HFFc6 (cell line): ENCODE results near the gene CCN5. TPM values are rescaled to one million over a fixed set of nuclear protein-coding genes. Genes with fewer than 3 reads are reported as not detected.

ENCODE experiments used
- DNase-seq: peaks from one replicate; pipeline ENCODE4 v3.0.0-alpha.2; 2018
- H3K27ac Mint-ChIP-seq: 2 replicates; pipeline ENCODE4 v1.8.0; 2020; ENCODE audit warnings: mild to moderate bottlenecking, mixed read lengths
- H3K27me3 Mint-ChIP-seq: 2 replicates; pipeline ENCODE4 v1.8.0; 2021; ENCODE audit warnings: mild to moderate bottlenecking, moderate library complexity, mixed read lengths; ENCODE audit not compliant: insufficient read depth
- H3K36me3 Mint-ChIP-seq: 2 replicates; pipeline ENCODE4 v1.8.0; 2021; ENCODE audit warnings: low read depth, mixed read lengths
- H3K4me1 Mint-ChIP-seq: 2 replicates; pipeline ENCODE4 v1.8.0; 2020; ENCODE audit warnings: low read depth, mixed read lengths
- H3K4me3 Mint-ChIP-seq: 2 replicates; pipeline ENCODE4 v1.8.0; 2020; ENCODE audit warnings: mild to moderate bottlenecking, moderate library complexity, mixed read lengths
- H3K9me3 Mint-ChIP-seq: 2 replicates; pipeline ENCODE4 v1.8.0; 2020; ENCODE audit warnings: mild to moderate bottlenecking, mixed read lengths
- total RNA-seq, 6 experiments: library from RNA; stranded (reverse); fragmentation: NEBNext Ultra II Directional; extraction: Animal tissue kit (Norgen Biotek cat#: 25700); gene quantifications; 2 replicates in 1 of 6; 3 replicates in 5 of 6; pipeline ENCODE4 v1.2.3, GENCODE V29; 2021
- TF ChIP-seq, protein P1 (sequence below): fragments of 200-600 bp; sonication (generic); IDR thresholded peaks from 2 replicates; pipeline ENCODE4 v1.5.0; 2021; ENCODE audit warnings: antibody characterized with exemption, mild to moderate bottlenecking

CCN5 gene
- total RNA-seq, 6 experiments from 2014 or later = 0.14 TPM; not detected in 5

GRCh38 chr20:44724423-44725091 is 9.4 kb downstream of the CCN5 start:
- TF ChIP-seq, protein P1, sequence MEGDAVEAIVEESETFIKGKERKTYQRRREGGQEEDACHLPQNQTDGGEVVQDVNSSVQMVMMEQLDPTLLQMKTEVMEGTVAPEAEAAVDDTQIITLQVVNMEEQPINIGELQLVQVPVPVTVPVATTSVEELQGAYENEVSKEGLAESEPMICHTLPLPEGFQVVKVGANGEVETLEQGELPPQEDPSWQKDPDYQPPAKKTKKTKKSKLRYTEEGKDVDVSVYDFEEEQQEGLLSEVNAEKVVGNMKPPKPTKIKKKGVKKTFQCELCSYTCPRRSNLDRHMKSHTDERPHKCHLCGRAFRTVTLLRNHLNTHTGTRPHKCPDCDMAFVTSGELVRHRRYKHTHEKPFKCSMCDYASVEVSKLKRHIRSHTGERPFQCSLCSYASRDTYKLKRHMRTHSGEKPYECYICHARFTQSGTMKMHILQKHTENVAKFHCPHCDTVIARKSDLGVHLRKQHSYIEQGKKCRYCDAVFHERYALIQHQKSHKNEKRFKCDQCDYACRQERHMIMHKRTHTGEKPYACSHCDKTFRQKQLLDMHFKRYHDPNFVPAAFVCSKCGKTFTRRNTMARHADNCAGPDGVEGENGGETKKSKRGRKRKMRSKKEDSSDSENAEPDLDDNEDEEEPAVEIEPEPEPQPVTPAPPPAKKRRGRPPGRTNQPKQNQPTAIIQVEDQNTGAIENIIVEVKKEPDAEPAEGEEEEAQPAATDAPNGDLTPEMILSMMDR = no peak
- H3K36me3 Mint-ChIP-seq = no peaks in the 10 kb centered on the region
- no peak for DNase-seq
- peaks cover 45% of the 10 kb centered on the region for H3K4me1 Mint-ChIP-seq
- no peak overlapping the region for H3K27ac Mint-ChIP-seq
- no peaks in the 10 kb centered on the region for H3K9me3 Mint-ChIP-seq
- no peak overlapping the region for H3K4me3 Mint-ChIP-seq
- no peaks in the 10 kb centered on the region for H3K27me3 Mint-ChIP-seq

DNA sequence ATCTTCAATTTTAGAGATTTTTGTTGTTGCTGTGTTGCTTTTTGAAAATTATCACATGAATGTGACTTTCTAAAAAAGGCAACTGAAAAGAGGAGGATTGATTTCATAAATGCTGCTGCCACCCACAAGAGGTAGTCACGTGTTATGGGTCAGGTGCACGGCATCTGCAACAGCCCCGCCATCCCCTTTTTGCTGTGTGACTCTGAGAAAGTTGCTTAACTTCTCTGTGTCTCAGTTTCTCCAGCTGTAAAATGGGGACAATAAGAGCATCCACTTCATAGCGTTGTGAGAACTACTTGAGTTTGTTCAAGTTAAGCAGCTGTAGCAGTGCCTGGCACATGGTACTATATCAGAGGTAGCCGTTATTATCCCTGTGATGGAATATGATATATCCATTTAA is 10.7 kb downstream of the CCN5 start:
- TF ChIP-seq, protein P1 = no peak
- Mint-ChIP-seq H3K4me1 (peaks cover 45% of the 10 kb centered on the region), H3K27ac (no peak overlapping the region), H3K4me3 (no peak overlapping the region), H3K36me3 (peaks cover 4% of the 10 kb centered on the region; the same call in 1 of the 2 replicates), H3K27me3 (no peaks in the 10 kb centered on the region; the same call in 1 of the 2 replicates), H3K9me3 (peaks cover 4% of the 10 kb centered on the region)
- no peak for DNase-seq

DNA sequence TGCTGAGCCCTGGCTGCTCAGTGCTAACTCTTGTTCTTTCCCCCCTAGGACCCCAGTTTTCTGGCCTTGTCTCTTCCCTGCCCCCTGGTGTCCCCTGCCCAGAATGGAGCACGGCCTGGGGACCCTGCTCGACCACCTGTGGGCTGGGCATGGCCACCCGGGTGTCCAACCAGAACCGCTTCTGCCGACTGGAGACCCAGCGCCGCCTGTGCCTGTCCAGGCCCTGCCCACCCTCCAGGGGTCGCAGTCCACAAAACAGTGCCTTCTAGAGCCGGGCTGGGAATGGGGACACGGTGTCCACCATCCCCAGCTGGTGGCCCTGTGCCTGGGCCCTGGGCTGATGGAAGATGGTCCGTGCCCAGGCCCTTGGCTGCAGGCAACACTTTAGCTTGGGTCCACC is 11.9 kb downstream of the CCN5 start:
- no peak for DNase-seq
- H3K4me1 Mint-ChIP-seq = peaks cover 38% of the 10 kb centered on the region
- H3K4me3 Mint-ChIP-seq = no peak overlapping the region
- TF ChIP-seq, protein P1 = 0 out of 2 replicates have a peak, but pooled peaks have one; percentile 14
- no peak overlapping the region for H3K27ac Mint-ChIP-seq
- H3K9me3 Mint-ChIP-seq = peaks cover 11% of the 10 kb centered on the region
- no peaks in the 10 kb centered on the region; the same call in 1 of the 2 replicates for H3K27me3 Mint-ChIP-seq
- peaks cover 5% of the 10 kb centered on the region; the same call in 1 of the 2 replicates for H3K36me3 Mint-ChIP-seq

- H3K4me3 Mint-ChIP-seq = no peak overlapping the region
- H3K9me3 Mint-ChIP-seq = peaks cover 11% of the 10 kb centered on the region
- H3K27me3 Mint-ChIP-seq = no peaks in the 10 kb centered on the region; the same call in 1 of the 2 replicates
- peaks cover 38% of the 10 kb centered on the region for H3K4me1 Mint-ChIP-seq
- no peak for DNase-seq
- H3K36me3 Mint-ChIP-seq = peaks cover 5% of the 10 kb centered on the region; the same call in 1 of the 2 replicates
- H3K27ac Mint-ChIP-seq = no peak overlapping the region
- TF ChIP-seq, protein P1 = no peak
Observed at GRCh38 chr20:44727651-44728050, 12.5 kb downstream of the CCN5 start.

DNA sequence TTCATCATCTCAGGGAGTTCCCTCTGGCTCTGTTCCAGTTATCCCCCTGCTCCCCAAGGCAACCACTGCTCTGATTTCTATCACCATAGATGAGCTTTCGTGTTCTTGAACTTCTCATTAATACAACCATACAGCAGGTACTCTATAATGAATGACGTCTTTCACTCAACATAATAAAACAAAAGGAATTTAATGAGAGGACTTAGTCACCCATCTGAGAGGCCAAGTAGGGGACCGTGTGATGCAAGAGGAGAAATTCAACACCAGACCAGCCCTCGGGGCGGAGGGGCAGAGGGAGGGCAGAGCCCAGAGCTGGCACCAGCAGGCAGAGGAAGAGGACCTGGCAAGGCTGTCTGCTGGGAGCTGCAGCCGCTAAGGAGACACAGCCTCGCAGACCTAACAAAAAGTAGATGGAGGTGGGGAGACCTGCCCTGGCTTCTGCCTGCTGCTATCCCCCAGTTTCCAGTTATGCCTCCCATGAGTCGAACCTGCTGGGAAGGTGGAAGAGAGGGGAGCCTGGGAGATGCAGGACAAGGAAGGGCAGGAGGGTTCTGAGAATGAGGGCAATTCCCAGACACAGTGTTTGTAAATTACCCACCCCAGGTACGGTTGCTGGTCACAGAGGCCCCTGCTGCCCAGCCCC is 13.8 kb downstream of the CCN5 start:
- peaks cover 5% of the 10 kb centered on the region; the same call in 1 of the 2 replicates for H3K36me3 Mint-ChIP-seq
- TF ChIP-seq, protein P1 = no peak
- H3K4me3 Mint-ChIP-seq = peak overlapping the region; percentile 41
- H3K27ac Mint-ChIP-seq = peak overlapping the region; percentile 42
- peak; percentile 85 for DNase-seq
- peaks cover 46% of the 10 kb centered on the region for H3K4me1 Mint-ChIP-seq
- H3K27me3 Mint-ChIP-seq = no peaks in the 10 kb centered on the region; the same call in 1 of the 2 replicates
- peaks cover 11% of the 10 kb centered on the region for H3K9me3 Mint-ChIP-seq
